MM.1S (cell line): ENCODE measurements around the gene KRT40.

Experiments used
- CTCF ChIP-seq: fragments of 300-600 bp; sonication (generic); IDR thresholded peaks from 2 replicates; pipeline ENCODE4 v1.5.1; 2016; ENCODE audit warnings: antibody characterized with exemption, low read length, mixed read lengths
- EZH2 ChIP-seq: fragments of 300-600 bp; sonication (generic); optimal IDR thresholded peaks from 2 replicates; pipeline ENCODE3; 2017; ENCODE audit warnings: low read depth, mild to moderate bottlenecking, antibody characterized with exemption, low read length, mixed read lengths
- EZH2phosphoT487 ChIP-seq: fragments of 300-600 bp; sonication (generic); IDR thresholded peaks from 2 replicates; pipeline ENCODE4 v1.6.1; 2018; ENCODE audit warnings: antibody characterized with exemption, low read length

GRCh38 chr17:40960144-40960543, 24.0 kb downstream of the KRT40 start:
- TF ChIP-seq CTCF = no peak
- no peak for TF ChIP-seq EZH2
- no peak for TF ChIP-seq EZH2phosphoT487
